ENCODE data around the gene OSBPL1A.
A peak's percentile ranks its signal among the peaks of the same experiment; 100 is the strongest.
"Not testable (repeated sequence)": the region's sequence is repeated elsewhere in the genome, so short reads cannot be mapped to it uniquely, and the experiment has no call there.

The OSBPL1A gene

GRCh38 chr18:24187049-24187448 is 210.6 kb downstream of the OSBPL1A start:
- DNase-seq (ENCODE audit: low spot score): no peak

- DNase-seq (ENCODE audit: low spot score): no peak
Observed at GRCh38 chr18:24185805-24186204, 211.8 kb downstream of the OSBPL1A start.

GRCh38 chr18:24181806-24182205 is 215.8 kb downstream of the OSBPL1A start:
- DNase-seq (ENCODE audit: low spot score): no peak

GRCh38 chr18:24180048-24180447 is 217.6 kb downstream of the OSBPL1A start:
- no peak for DNase-seq (ENCODE audit: low spot score)

GRCh38 chr18:24177499-24178133 is 220.0 kb downstream of the OSBPL1A start:
- no peak for DNase-seq (ENCODE audit: low spot score)

GRCh38 chr18:24176727-24177416 is 220.8 kb downstream of the OSBPL1A start:
- peak; percentile 10 for DNase-seq (ENCODE audit: low spot score)

GRCh38 chr18:24173997-24174396 is 223.6 kb downstream of the OSBPL1A start:
- no peak for DNase-seq (ENCODE audit: low spot score)

GRCh38 chr18:24170360-24170759 is 227.3 kb downstream of the OSBPL1A start:
- DNase-seq (ENCODE audit: low spot score): no peak

GRCh38 chr18:24168496-24168895 is 229.1 kb downstream of the OSBPL1A start:
- no peak for DNase-seq (ENCODE audit: low spot score)

GRCh38 chr18:24161304-24161703 is 236.3 kb downstream of the OSBPL1A start:
- no peak for DNase-seq (ENCODE audit: low spot score)

GRCh38 chr18:24160086-24160485 is 237.5 kb downstream of the OSBPL1A start:
- no peak for DNase-seq (ENCODE audit: low spot score)

- no peak for DNase-seq (ENCODE audit: low spot score)
Observed at GRCh38 chr18:24157855-24158254, 239.8 kb downstream of the OSBPL1A start.

GRCh38 chr18:24153397-24153796 is 244.2 kb downstream of the OSBPL1A start:
- DNase-seq (ENCODE audit: low spot score): no peak

GRCh38 chr18:24149591-24149990 is 248.0 kb downstream of the OSBPL1A start:
- not testable (repeated sequence) for DNase-seq (ENCODE audit: low spot score)

GRCh38 chr18:24142376-24142775 is 255.2 kb downstream of the OSBPL1A start:
- DNase-seq (ENCODE audit: low spot score): no peak

- DNase-seq (ENCODE audit: low spot score): no peak
Observed at GRCh38 chr18:24140697-24141096, 256.9 kb downstream of the OSBPL1A start.

GRCh38 chr18:24138789-24139616 is 258.6 kb downstream of the OSBPL1A start, which contains the start of gene CABYR:
Gene CABYR, plus strand, starts transcription at chr18:24139062. Its CDS starts 4,053 bp downstream, at chr18:24143115.
- DNase-seq (ENCODE audit: low spot score): peak; percentile 41

- peak; percentile 3 for DNase-seq (ENCODE audit: low spot score)
Observed at GRCh38 chr18:24138409-24138788, 259.2 kb downstream of the OSBPL1A start.

- DNase-seq (ENCODE audit: low spot score): no peak
Observed at GRCh38 chr18:24136967-24137373, 260.7 kb downstream of the OSBPL1A start.

GRCh38 chr18:24130494-24130893 is 267.1 kb downstream of the OSBPL1A start:
- no peak for DNase-seq (ENCODE audit: low spot score)

GRCh38 chr18:24128700-24129099 is 268.9 kb downstream of the OSBPL1A start:
- no peak for DNase-seq (ENCODE audit: low spot score)

- DNase-seq (ENCODE audit: low spot score): no peak
Observed at GRCh38 chr18:24127735-24128134, 269.9 kb downstream of the OSBPL1A start.

All from kidney capillary endothelial cell (primary cell).